HG02798 (cell line): ENCODE measurements around the gene ZC4H2.
"Not testable (repeated sequence)": the region's sequence is repeated elsewhere in the genome, so short reads cannot be mapped to it uniquely, and the experiment has no call there.

Experiments used
- ATAC-seq: cut with Tn5 transposase; IDR thresholded peaks from one replicate; pipeline ENCODE4 v1.9.1; 2021; ENCODE audit warnings: mild to moderate bottlenecking; ENCODE audit not compliant: unreplicated experiment, poor library complexity

The ZC4H2 gene

GRCh38 chrX:64975989-64976672, at the start of gene ZC4H2:
Gene ZC4H2 (minus strand): TSS chrX:64976450. CDS start chrX:64976377, 73 bp downstream.
- peak; percentile 100 for ATAC-seq

- ATAC-seq: no peak
These were observed 41.2 kb upstream of the ZC4H2 start for GRCh38 chrX:65017451-65017850.

GRCh38 chrX:65014230-65014629, 38.0 kb upstream of the ZC4H2 start:
- no peak for ATAC-seq

DNA sequence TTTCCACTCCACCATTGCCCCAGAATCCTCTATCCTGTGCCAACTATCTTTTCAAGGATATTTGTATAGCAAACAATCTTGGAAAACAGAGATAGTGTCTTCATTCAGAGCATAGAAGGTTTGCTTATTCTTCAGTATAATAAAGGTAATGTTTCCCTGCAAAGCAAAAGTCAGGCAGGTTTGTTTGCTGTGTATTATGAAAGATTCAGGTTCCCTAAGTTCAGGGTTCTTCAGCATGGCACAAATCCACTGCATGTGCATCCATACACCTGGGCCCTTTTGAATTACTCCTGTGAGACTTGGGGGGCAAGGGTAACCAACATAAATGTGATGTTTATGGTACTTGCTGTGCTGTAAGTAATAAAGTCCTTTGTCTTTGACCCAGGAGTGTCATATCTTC, 33.2 kb upstream of the ZC4H2 start:
- no peak for ATAC-seq

DNA sequence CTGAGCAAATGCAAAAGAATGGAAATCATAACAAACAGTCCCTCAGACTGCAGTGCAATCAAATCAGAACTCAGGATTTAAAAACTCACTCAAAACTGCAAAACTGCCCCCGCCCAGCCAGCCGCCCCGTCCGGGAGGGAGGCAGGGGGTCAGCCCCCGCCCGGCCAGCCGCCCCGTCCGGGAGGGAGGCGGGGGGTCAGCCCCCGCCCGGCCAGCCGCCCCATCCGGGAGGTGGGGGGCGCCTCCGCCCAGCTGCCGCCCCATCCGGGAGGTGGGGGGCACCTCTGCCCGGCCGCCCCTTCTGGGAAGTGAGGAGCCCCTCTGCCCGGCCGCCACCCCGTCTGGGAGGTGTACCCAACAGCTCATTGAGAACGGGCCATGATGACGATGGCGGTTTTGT, 26.0 kb upstream of the ZC4H2 start:
- ATAC-seq: not testable (repeated sequence)

DNA sequence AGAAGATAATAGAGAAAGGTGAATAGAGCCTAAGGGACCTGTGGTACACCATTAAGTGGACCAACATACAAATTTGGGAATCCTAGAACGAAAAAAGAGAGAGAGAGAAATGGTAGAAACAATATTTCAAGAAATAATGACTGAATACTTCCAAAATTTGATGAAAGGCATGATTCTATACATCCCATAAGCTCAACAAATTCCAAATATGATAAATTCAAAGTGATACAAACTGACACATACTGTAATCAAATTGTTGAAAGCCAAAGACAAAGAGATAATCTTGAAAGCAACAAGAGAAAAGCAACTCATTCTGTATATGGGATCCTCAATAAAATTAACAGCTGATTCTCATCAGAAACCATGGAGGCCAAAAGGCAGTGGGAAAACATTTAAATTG, 20.6 kb upstream of the ZC4H2 start:
- ATAC-seq: no peak

- ATAC-seq: no peak
These were observed 18.0 kb upstream of the ZC4H2 start for GRCh38 chrX:64994131-64994798.

GRCh38 chrX:64977830-64978229, 1.6 kb upstream of the ZC4H2 start:
- no peak for ATAC-seq

DNA sequence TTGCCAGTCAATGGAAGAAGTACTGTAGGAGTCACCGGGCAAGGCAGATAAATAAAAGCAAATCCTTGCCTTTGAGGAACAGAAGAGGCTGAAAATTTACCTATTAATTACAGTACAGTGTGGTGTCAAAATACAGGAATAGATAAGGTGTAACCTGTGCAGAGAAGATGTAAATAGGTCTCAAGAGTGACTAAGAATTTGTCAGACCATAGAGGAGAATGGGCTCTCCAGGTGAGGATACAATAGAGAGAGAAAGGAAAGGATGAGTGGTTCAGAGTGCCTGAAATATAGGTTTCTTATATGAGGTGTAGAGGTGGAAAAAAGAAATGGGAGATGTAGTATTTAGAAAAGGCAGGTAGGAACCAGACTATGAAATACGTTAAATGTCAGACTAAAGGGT, 801 bp upstream of the ZC4H2 start:
- ATAC-seq: no peak

DNA sequence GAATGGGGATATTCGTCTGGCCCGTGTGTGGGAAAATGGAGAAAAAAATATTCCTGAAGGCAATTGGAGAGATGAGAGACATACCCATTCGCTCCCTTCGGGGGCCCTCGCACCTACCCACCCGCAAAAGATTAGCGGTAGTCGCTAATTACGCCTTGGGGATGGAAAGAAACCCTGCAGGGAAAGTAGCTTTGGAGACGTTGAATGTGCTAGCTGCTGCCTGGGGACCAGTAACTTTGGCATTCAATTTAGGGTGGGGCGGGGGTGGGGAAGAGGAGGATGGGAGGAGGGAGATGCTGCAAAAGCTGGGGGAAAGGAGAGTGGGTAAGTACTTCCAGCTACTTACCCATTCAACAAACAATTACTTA, 407 bp upstream of the ZC4H2 start:
- ATAC-seq: peak; percentile 25

DNA sequence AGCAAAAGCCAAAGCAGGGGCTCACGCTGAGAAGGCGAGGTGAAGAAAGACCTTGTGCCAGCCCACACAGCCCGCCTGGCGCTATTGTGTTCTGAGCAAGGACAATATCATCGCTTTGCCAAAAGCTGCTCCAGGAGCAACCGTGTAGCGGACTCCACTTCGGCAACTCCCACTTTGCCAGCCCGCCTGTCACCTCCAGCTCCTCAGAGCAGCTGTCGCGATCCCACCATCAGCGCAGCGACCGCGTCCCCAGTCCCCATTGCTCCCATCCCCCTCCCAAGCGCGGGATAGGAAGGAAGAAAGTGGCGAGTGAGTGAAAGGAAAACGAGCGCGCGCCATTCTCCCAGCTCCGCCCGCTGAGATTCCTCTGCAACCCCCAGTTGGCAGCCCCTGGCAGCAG, 759 bp downstream of the ZC4H2 start:
- peak; percentile 22 for ATAC-seq

GRCh38 chrX:64925480-64925879, 50.8 kb downstream of the ZC4H2 start:
- no peak for ATAC-seq

DNA sequence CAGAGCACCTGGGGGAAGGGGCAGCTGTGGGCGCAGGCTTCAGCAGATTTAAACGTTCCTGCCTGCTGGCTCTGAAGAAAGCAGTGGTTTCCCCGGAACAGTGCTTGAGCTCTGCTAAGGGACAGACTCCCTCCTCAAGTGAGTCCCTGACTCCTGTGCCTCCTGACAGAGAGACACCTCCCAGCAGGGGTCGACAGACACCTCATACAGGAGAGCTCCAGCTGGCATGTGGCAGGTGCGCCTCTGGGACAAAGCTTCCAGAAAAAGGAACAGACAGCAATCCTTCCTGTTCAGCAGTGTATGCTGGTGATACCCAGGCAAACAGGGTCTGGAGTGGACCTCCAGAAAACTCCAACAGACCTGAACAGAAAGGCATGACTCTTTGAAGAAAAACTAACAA, 68.1 kb downstream of the ZC4H2 start:
- ATAC-seq: no peak

- ATAC-seq: peak; percentile 82
These were observed 81.7 kb downstream of the ZC4H2 start for GRCh38 chrX:64894454-64895038.

DNA sequence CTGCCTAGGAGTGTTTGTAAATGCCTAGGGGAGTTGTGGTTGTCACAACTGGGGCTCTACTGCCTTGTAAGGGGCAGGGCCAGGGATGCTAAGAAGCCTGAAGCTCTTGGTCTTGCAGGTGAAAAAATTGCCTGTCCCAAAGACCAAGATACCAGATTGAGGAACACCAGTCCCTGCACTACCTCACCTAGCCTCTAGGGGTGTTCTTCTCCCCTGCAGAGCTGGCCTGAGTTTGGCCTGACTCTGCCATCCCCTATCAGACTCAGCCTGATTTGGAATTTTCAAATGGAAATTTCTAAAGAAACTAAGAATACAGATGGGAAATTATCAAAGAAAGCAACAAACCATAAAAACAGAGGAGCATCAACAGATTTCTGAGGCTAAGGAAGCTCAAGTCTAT, 90.4 kb downstream of the ZC4H2 start:
- ATAC-seq: peak; percentile 35

DNA sequence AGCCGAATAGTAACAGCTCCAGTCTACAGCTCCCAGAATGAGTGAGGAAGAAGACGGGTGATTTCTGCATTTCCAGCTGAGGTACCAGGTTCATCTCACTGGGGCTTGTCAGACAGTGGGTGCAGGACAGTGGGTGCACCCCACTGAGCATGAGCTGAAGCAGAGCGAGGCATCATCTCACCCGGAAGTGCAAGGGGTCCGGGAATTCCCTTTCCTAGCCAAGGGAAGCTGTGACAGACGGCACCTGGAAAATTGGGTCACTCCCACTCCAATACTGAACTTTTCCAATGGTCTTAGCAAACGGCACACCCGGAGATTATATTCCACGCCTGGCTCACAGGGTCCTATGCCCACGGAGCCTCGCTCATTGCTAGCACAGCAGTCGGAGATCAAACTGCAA, 97.5 kb downstream of the ZC4H2 start:
- not testable (repeated sequence) for ATAC-seq

DNA sequence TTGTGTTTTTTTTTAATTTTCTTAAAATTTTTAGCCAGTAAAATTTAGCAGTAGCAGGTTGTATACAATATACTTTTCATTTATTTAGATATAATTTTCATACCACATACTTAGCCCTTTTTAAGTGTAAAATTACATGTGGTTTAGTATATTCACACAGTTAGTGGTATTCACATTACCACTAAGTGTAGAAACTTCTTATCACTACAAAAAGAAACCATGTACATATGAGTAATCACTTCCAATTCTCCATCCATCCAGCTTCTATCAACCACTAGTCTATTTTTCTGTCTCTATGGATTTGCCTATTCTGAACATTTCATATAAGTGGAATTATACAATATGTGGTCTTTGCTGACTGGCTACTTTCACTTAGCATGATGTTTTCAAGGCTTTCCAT, 109.0 kb downstream of the ZC4H2 start:
- no peak for ATAC-seq
